A549 (cell line): ENCODE measurements around the gene ME2. TPM values are rescaled to one million over a fixed set of nuclear protein-coding genes. Genes with fewer than 3 reads are reported as not detected.

Experiments used
- ATAC-seq, 2 experiments: fragments of 200-7000 bp in 1 of 2; fragments of >200 bp in 1 of 2; cut with Nextera tagmentation in 1 of 2; cut with Tn5 transposase in 1 of 2; 3 replicates each; pipeline versions ENCODE4 v1.8.0 to v1.9.1; 2018 to 2020; ENCODE audit warnings: mild to moderate bottlenecking in 1 of 2, moderate library complexity in 1 of 2
- CTCF ChIA-PET: fragments of 300-600 bp; sonication (Branson Sonifier 250); formaldehyde crosslinking; extraction: SDS; loops from one replicate; lab custom pipeline; 2021; ENCODE audit warnings: antibody characterized with exemption, inconsistent platforms; lab: Yijun Ruan, JAX
- POLR2A ChIA-PET: fragments of 350-600 bp; formaldehyde crosslinking; extraction: SDS; loops from one replicate; lab custom pipeline; 2021; ENCODE audit warnings: antibody characterized with exemption, inconsistent platforms; lab: Yijun Ruan, JAX
- DNase-seq, 2 experiments: peaks; one replicate each; pipeline versions ENCODE4 v3.0.0 to v3.0.0-alpha.2; 2011 to 2016; ENCODE audit warnings: low read depth in 1 of 2, low spot score in 1 of 2
- FAIRE-seq: peaks from 2 replicates; lab custom pipeline; 2011; peaks lifted over from hg19 to GRCh38; lab: Jason Lieb, UNC
- H3K27ac ChIP-seq, 2 experiments: fragments of >200 bp; sonication (Bioruptor Twin); formaldehyde crosslinking; 3 replicates each; pipeline ENCODE4 v1.5.1; 2016 to 2017
- H3K4me1 ChIP-seq: fragments of >200 bp; sonication (Bioruptor Twin); formaldehyde crosslinking; 3 replicates; pipeline ENCODE4 v1.6.1; 2016
- H3K4me2 ChIP-seq: fragments of >200 bp; sonication (Bioruptor Twin); formaldehyde crosslinking; 3 replicates; pipeline ENCODE4 v1.6.1; 2016
- H3K4me3 ChIP-seq: fragments of >200 bp; sonication (Bioruptor Twin); formaldehyde crosslinking; 3 replicates; pipeline ENCODE4 v1.5.1; 2016
- H3K9me3 ChIP-seq: fragments of >200 bp; sonication (Bioruptor Twin); formaldehyde crosslinking; 3 replicates; pipeline ENCODE4 v1.6.1; 2016
- CBX2 ChIP-seq: fragments of 200-600 bp; sonication (generic); IDR thresholded peaks from 2 replicates; pipeline ENCODE4 v1.6.1; 2016; ENCODE audit warnings: low read depth, mild to moderate bottlenecking, borderline replicate concordance
- CHD2 ChIP-seq: fragments of 150-350 bp; IDR thresholded peaks from 2 replicates; pipeline ENCODE4 v1.6.1; 2014; ENCODE audit warnings: low read length; ENCODE audit not compliant: partially characterized antibody
- CTCF ChIP-seq: fragments of >200 bp; sonication (Bioruptor Twin); formaldehyde crosslinking; IDR thresholded peaks from 3 replicates; pipeline ENCODE4 v1.5.1; 2016
- EHMT2 ChIP-seq: fragments of 200-600 bp; sonication (generic); IDR thresholded peaks from 2 replicates; pipeline ENCODE4 v1.6.1; 2016; ENCODE audit warnings: antibody characterized with exemption, low read depth, mild to moderate bottlenecking, moderate library complexity
- ELK1 ChIP-seq: fragments of 150-350 bp; IDR thresholded peaks from 2 replicates; pipeline ENCODE4 v1.6.1; 2014; ENCODE audit warnings: low read depth, mild to moderate bottlenecking, low read length
- ESRRA ChIP-seq: fragments of 150-350 bp; IDR thresholded peaks from 2 replicates; pipeline ENCODE4 v1.6.1; 2014; ENCODE audit warnings: mild to moderate bottlenecking, low read length, borderline replicate concordance
- FOSB ChIP-seq: fragments of 250-450 bp; sonication (Bioruptor Pico); IDR thresholded peaks from 2 replicates; pipeline ENCODE4 v1.5.0; 2020; ENCODE audit warnings: mild to moderate bottlenecking, moderate library complexity
- HEYL ChIP-seq: fragments of 250-450 bp; sonication (Bioruptor Pico); IDR thresholded peaks from 2 replicates; pipeline ENCODE4 v1.8.0; 2021; ENCODE audit warnings: mild to moderate bottlenecking, moderate library complexity
- HOXB13 ChIP-seq: fragments of 250-450 bp; sonication (Bioruptor Pico); IDR thresholded peaks from 2 replicates; pipeline ENCODE4 v1.5.0; 2020; ENCODE audit warnings: low read depth, mild to moderate bottlenecking, moderate library complexity
- MAZ ChIP-seq: fragments of 150-350 bp; IDR thresholded peaks from 2 replicates; pipeline ENCODE4 v1.6.1; 2014; ENCODE audit warnings: antibody characterized with exemption, low read depth, low read length, borderline replicate concordance
- POLR2AphosphoS2 ChIP-seq: conservative IDR thresholded peaks from 2 replicates; pipeline ENCODE4 v1.6.1; 2012; ENCODE audit warnings: low read length, improper control_type of control experiment, inconsistent platforms
- RAD21 ChIP-seq, 2 experiments: fragments of >200 bp in 1 of 2; sonication (Bioruptor Twin) in 1 of 2; formaldehyde crosslinking in 1 of 2; IDR thresholded peaks in 1 of 2; conservative IDR thresholded peaks in 1 of 2; 2 replicates in 1 of 2; 3 replicates in 1 of 2; pipeline ENCODE4 v1.6.1; 2012 to 2018; ENCODE audit warnings: inconsistent platforms in 1 of 2
- RNF2 ChIP-seq: fragments of 200-600 bp; sonication (generic); IDR thresholded peaks from 2 replicates; pipeline ENCODE4 v1.6.1; 2016; ENCODE audit warnings: low read depth, mild to moderate bottlenecking, antibody characterized with exemption, moderate library complexity, borderline replicate concordance
- SMC3 ChIP-seq: fragments of >200 bp; sonication (Bioruptor Twin); formaldehyde crosslinking; IDR thresholded peaks from 3 replicates; pipeline ENCODE4 v1.6.1; 2018; ENCODE audit warnings: inconsistent platforms
- SREBF2 ChIP-seq: fragments of 450-650 bp; IDR thresholded peaks from 2 replicates; pipeline ENCODE4 v1.6.1; 2014; ENCODE audit warnings: mild to moderate bottlenecking, moderate library complexity
- TFCP2L1 ChIP-seq: fragments of 250-450 bp; sonication (Bioruptor Pico); IDR thresholded peaks from 2 replicates; pipeline ENCODE4 v1.5.0; 2021; ENCODE audit warnings: mild to moderate bottlenecking
- TP53 ChIP-seq: fragments of 250-450 bp; sonication (Bioruptor Pico); IDR thresholded peaks from 2 replicates; pipeline ENCODE4 v1.5.0; 2021; ENCODE audit warnings: mild to moderate bottlenecking, moderate library complexity
- ZFP36 ChIP-seq: fragments of 450-650 bp; IDR thresholded peaks from 2 replicates; pipeline ENCODE4 v1.6.1; 2014; ENCODE audit warnings: borderline replicate concordance; ENCODE audit not compliant: partially characterized antibody
- ZNF302 ChIP-seq: fragments of 250-450 bp; sonication (Bioruptor Pico); IDR thresholded peaks from 2 replicates; pipeline ENCODE4 v1.9.0; 2021; ENCODE audit warnings: inconsistent platforms, mild to moderate bottlenecking, moderate library complexity
- WGBS: methylation state at CpG from one replicate; pipeline ENCODE4 v1.1.6; 2017; ENCODE audit errors: missing lambda C conversion rate; 5-methylcytosine and 5-hydroxymethylcytosine counted together
- polyA plus RNA-seq, 4 experiments: library from polyadenylated mRNA; depleted of rRNA in 3 of 4; stranded (reverse); fragments of >200 nt; fragmentation: RNase III in 1 of 4; extraction: RNeasy Plus Mini Kit Qiagen cat#74134 plus additional on column Dnase treatment in 1 of 4; gene quantifications; 2 replicates in 3 of 4; 3 replicates in 1 of 4; pipeline ENCODE4 v1.2.3, GENCODE V29; 2011 to 2017

Gene ME2
- polyA plus RNA-seq, 2 of the 4 experiments (the other 2 are of a cell fraction) = 46.8 to 88.0 TPM

GRCh38 chr18:50861617-50862016 is 17.3 kb upstream of the ME2 start (continued):
- no peak for TF ChIP-seq EHMT2
- TF ChIP-seq SMC3 = no peak
- TF ChIP-seq TFCP2L1 = no peak
- no peak for TF ChIP-seq ZNF302 (CRISPR knock-in tag)
- no peak for TF ChIP-seq ESRRA
- no peak for TF ChIP-seq TP53 (CRISPR knock-in tag)
- no peak for TF ChIP-seq RNF2
- TF ChIP-seq CBX2 = no peak

GRCh38 chr18:50862401-50862800 is 16.5 kb upstream of the ME2 start:
- Histone ChIP-seq H3K27ac (no peak overlapping the region), H3K4me2 (no peak overlapping the region), H3K4me3 (no peak overlapping the region), H3K9me3 (no peaks in the 10 kb centered on the region), H3K4me1 (peaks cover 4% of the 10 kb centered on the region)
- no peak for TF ChIP-seq POLR2AphosphoS2
- TF ChIP-seq FOSB (CRISPR knock-in tag) = no peak
- no peak for TF ChIP-seq ZFP36
- TF ChIP-seq MAZ = no peak
- no peak for TF ChIP-seq CTCF
- no peak for TF ChIP-seq RAD21 (conservative IDR thresholded peaks at IDR 0.05 in 1 of 2, IDR thresholded peaks at IDR 0.05 in 1 of 2)
- TF ChIP-seq ZNF302 (CRISPR knock-in tag) = no peak
- TF ChIP-seq HOXB13 = no peak
- no peak for TF ChIP-seq ELK1
- TF ChIP-seq HEYL (CRISPR knock-in tag) = no peak
- TF ChIP-seq SREBF2 = no peak
- DNase-seq = no peak
- POLR2A ChIA-PET = interaction anchor here (0.7 kb wide), 1 partner anchor 30 kb away, joined by 4 read pairs; no protein-coding TSS in a partner anchor
- CTCF ChIA-PET = interaction anchor here (0.9 to 6.1 kb wide), 2 partner anchors 9 to 42 kb away, joined by 3 to 30 read pairs; partner anchors contain the start of gene MRO
- 86% methylated on average over 2 of the region's 2 CpGs for WGBS
- no peak for FAIRE-seq
- ATAC-seq = no peak

- H3K9me3 ChIP-seq = no peaks in the 10 kb centered on the region
- CTCF ChIA-PET = interaction anchor here (6.1 kb wide), 1 partner anchor 44 kb away, joined by 30 read pairs; the partner anchor contains the start of gene MRO
- FAIRE-seq (no peak), ATAC-seq (no peak), DNase-seq (no peak)
- POLR2A ChIA-PET = no interaction called here
- 53% methylated on average over 4 of the region's 4 CpGs for WGBS
- no peak overlapping the region for H3K4me2 ChIP-seq
- no peak for TF ChIP-seq CHD2
- 0 out of 6 replicates have a peak overlapping the region, but pooled peaks of 1 of the 2 experiments have one; percentile 24 for H3K27ac ChIP-seq
- H3K4me1 ChIP-seq = peaks cover 12% of the 10 kb centered on the region
- H3K4me3 ChIP-seq = no peak overlapping the region
These were observed 15.0 kb upstream of the ME2 start for GRCh38 chr18:50863840-50864375.
